OCI-LY1 (cell line): Measurements from ENCODE around the gene XRCC2.
"Not testable (repeated sequence)": the region's sequence is repeated elsewhere in the genome, so short reads cannot be mapped to it uniquely, and the experiment has no call there.

ENCODE experiments used
- EZH2 ChIP-seq: fragments of 200-600 bp; sonication (generic), shearing (Covaris generic); IDR thresholded peaks from 2 replicates; pipeline ENCODE4 v1.8.0; 2017; ENCODE audit warnings: borderline replicate concordance, mixed run types, mild to moderate bottlenecking, antibody characterized with exemption, low read length, moderate library complexity, mixed read lengths
- TF ChIP-seq, protein P1 (sequence below): fragments of 200-600 bp; sonication (generic), shearing (Covaris generic); IDR thresholded peaks from 2 replicates; pipeline ENCODE4 v1.5.1; 2017; ENCODE audit warnings: mild to moderate bottlenecking, antibody characterized with exemption, low read length, moderate library complexity, mixed read lengths

DNA sequence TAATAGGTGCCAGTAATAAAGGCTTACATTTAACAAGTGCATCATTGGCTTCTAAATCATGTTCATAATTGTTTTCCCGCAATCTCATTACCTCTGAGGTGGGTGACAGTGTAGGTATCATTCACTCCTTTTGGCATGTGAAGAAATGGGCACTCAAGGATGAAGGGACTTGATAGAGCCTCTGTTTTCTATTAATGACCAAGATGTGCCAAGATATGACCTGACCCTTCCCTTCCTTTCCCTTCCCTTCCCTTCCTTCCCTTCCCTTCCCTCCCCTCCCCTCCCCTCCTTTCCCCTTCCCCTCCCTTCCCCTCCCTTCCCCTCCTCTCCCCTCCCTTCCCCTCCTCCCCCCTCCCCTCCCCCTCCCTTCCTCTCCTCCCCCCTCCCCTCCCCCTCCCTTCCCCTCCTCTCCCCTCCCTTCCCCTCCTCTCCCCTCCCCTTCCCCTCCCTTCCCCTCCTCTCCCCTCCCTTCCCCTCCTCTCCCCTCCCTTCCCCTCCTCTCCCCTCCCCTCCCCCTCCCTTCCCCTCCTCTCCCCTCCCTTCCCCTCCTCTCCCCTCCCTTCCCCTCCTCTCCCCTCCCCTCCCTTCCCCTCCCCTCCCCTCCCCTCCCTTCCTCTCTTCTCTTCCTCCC is 36.6 kb upstream of the XRCC2 start:
- not testable (repeated sequence) for TF ChIP-seq EZH2
- TF ChIP-seq, protein P1, sequence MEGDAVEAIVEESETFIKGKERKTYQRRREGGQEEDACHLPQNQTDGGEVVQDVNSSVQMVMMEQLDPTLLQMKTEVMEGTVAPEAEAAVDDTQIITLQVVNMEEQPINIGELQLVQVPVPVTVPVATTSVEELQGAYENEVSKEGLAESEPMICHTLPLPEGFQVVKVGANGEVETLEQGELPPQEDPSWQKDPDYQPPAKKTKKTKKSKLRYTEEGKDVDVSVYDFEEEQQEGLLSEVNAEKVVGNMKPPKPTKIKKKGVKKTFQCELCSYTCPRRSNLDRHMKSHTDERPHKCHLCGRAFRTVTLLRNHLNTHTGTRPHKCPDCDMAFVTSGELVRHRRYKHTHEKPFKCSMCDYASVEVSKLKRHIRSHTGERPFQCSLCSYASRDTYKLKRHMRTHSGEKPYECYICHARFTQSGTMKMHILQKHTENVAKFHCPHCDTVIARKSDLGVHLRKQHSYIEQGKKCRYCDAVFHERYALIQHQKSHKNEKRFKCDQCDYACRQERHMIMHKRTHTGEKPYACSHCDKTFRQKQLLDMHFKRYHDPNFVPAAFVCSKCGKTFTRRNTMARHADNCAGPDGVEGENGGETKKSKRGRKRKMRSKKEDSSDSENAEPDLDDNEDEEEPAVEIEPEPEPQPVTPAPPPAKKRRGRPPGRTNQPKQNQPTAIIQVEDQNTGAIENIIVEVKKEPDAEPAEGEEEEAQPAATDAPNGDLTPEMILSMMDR = not testable (repeated sequence)
